NCI-H1417 treated with DMSO at 0.1 percent for 48 hours (cell line): ENCODE data around the gene CPNE7.

Source experiments
- DNase-seq: peaks from one replicate; lab custom pipeline; 2025; lab: John Stamatoyannopoulos, UW

Gene CPNE7

GRCh38 chr16:89575247-89576152, at the start of gene CPNE7:
Gene CPNE7, plus strand, starts transcription at chr16:89575758. Its CDS starts 140 bp downstream, at chr16:89575898.
- no peak for DNase-seq

GRCh38 chr16:89529097-89529496, 46.5 kb upstream of the CPNE7 start:
- no peak for DNase-seq

GRCh38 chr16:89530401-89531381, 44.9 kb upstream of the CPNE7 start:
- no peak for DNase-seq

GRCh38 chr16:89531821-89532526, 43.6 kb upstream of the CPNE7 start:
- DNase-seq = no peak

- DNase-seq = no peak
These were observed 41.3 kb upstream of the CPNE7 start for GRCh38 chr16:89534252-89534756.

- no peak for DNase-seq
These were observed 39.2 kb upstream of the CPNE7 start for GRCh38 chr16:89536371-89536770.

GRCh38 chr16:89536886-89537548, 38.5 kb upstream of the CPNE7 start:
- no peak for DNase-seq

GRCh38 chr16:89537549-89537925, 38.0 kb upstream of the CPNE7 start:
- no peak for DNase-seq

- DNase-seq = no peak
These were observed 37.3 kb upstream of the CPNE7 start for GRCh38 chr16:89538286-89538685.

- no peak for DNase-seq
These were observed 35.0 kb upstream of the CPNE7 start for GRCh38 chr16:89540557-89540956.

GRCh38 chr16:89541792-89542191, 33.8 kb upstream of the CPNE7 start:
- DNase-seq = no peak

GRCh38 chr16:89544113-89544512, 31.4 kb upstream of the CPNE7 start:
- no peak for DNase-seq

- no peak for DNase-seq
These were observed 30.9 kb upstream of the CPNE7 start for GRCh38 chr16:89544713-89545043.

- DNase-seq = no peak
These were observed 30.3 kb upstream of the CPNE7 start for GRCh38 chr16:89545044-89545830.

- DNase-seq = no peak
These were observed 29.6 kb upstream of the CPNE7 start for GRCh38 chr16:89545831-89546574.

GRCh38 chr16:89546781-89547180, 28.8 kb upstream of the CPNE7 start:
- no peak for DNase-seq

- no peak for DNase-seq
These were observed 28.3 kb upstream of the CPNE7 start for GRCh38 chr16:89547291-89547690.

GRCh38 chr16:89547860-89548259, 27.7 kb upstream of the CPNE7 start:
- DNase-seq = no peak

- no peak for DNase-seq
These were observed 27.1 kb upstream of the CPNE7 start for GRCh38 chr16:89548344-89549006.
